Measurements from ENCODE around the gene MED28.
"Not testable (repeated sequence)": the region's sequence is repeated elsewhere in the genome, so short reads cannot be mapped to it uniquely, and the experiment has no call there.

Gene MED28

GRCh38 chr4:17619416-17620105, 5.1 kb downstream of the MED28 start:
- no peak for DNase-seq

DNA sequence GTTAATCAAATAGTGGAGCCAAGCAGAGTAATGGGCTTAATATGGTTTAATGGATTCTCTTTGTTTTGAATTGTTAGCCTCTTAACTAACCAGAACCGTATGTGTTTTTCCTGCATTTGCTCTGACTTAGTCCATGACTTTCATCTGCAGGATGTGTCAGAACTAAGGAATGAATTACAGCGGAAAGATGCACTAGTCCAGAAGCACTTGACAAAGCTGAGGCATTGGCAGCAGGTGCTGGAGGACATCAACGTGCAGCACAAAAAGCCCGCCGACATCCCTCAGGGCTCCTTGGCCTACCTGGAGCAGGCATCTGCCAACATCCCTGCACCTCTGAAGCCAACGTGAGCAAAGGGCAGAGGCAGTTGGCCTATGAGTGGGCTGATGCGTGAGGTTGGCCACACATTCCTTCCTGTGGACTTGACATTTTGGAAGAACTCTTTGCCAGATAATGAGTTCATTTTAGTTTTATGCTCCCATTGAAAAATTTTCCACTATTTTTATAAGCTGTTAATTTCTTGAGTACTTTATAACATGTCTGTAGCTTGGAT, 9.1 kb downstream of the MED28 start:
- DNase-seq = no peak

GRCh38 chr4:17624821-17625220, 10.4 kb downstream of the MED28 start:
- no peak for DNase-seq

GRCh38 chr4:17630228-17630627, 15.8 kb downstream of the MED28 start:
- DNase-seq = peak; percentile 5

DNA sequence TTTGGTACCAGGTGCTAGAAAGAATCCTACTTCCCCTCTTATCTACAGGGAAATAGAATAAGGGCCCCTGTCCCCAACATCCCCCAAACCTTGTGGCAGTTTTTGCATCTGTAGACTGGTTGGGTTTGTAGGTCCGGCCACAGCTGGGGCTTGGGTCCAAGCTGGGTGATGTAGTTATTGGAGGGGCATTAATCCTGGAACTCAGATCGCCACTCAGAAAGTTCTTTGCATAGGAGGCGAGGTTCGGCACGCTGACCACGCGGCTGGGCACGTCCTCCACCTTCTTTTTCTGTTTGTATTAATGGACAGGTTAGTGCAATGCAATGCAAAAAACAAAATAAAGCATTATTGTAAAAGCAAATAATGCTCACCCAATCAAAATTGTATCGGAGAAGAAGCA, 19.2 kb downstream of the MED28 start:
- DNase-seq = no peak

GRCh38 chr4:17635056-17635455, 20.6 kb downstream of the MED28 start:
- DNase-seq = no peak

GRCh38 chr4:17636341-17636695, 21.9 kb downstream of the MED28 start:
- DNase-seq = no peak

DNA sequence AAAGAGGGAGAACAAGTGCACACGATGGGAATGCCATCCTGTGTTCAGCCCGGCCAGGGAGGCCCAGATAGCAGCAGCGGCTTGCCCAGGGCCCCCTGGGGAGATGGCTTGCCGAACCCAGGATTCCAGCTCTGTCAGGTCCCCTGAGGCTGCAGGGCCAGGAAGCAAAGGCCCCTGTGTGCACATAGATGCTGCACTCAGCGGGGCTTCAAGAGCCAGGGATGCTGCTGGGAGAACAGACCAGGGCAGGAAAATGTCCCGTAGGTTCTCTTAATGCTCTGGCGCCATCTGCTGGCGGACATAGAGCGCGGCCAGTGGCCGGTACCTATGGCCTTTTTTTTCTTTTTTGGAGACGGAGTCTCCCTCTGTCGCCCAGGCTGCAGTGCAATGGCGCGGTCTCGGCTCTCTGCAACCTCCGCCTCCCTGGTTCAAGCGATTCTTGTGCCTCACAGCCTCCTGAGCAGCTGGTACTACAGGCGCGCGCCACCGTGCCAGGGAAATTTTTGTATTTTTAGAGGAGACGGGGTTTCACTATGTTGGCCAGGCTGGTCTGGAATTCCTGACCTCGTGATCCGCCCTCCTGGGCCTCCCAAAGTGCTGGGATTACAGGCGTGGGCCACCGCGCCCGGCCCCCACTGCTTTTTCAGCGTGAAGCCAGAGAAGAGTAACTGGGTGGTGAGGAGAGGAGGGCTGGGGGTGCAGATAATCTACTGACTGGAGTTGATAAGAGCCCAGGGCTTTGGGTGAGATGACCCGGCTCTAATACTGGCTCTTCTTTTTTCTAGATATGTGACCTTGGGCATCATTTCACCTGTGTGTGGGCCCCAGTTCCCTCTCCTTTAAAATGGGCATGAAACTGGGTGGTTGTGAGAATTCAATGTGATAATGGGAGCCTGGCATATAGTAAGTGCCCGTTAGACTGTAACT, 22.5 kb downstream of the MED28 start:
- peak; percentile 83 for DNase-seq

GRCh38 chr4:17639136-17639535, 24.7 kb downstream of the MED28 start:
- no peak for DNase-seq

DNA sequence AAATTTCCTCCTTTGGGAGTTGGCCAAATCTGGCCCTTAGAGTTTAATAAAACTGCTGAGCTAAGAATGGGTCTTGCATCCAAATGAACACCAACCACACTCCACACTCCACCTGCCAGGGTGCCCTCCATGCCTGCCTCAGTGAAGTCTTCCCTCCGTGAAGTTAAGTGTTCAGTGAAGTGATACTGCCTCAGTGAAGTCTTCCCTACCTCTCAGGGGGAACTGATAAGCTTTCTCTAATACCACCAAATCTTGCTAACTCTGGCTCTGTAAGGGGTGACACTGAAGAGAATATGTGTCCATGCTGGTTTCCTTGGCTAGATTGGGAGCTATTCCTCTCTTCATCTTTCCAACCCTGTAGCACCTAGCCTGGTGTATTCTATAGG, 27.9 kb downstream of the MED28 start:
- no peak for DNase-seq

GRCh38 chr4:17646693-17647092, 32.3 kb downstream of the MED28 start:
- DNase-seq = no peak

GRCh38 chr4:17647176-17647806, 32.9 kb downstream of the MED28 start:
- DNase-seq = no peak

DNA sequence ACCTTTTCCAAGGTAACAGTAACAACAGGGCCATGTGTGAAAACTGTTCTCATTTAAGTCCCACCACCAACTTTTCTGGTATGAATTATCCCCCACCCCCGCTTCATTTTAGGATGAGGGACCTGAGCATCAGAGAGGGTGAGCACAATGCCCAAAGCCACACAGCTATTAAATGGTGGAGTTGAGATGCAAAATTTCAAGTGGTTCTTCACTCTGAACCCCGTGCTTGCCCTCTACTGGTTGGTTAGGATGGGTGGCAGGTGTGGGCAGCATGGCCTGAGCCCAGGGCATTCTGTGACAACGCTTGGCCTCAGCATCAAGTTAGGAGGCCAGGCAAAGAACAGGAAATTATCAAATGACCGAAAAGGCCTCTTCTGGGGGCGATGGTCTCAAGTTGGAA, 33.5 kb downstream of the MED28 start:
- DNase-seq = no peak

DNA sequence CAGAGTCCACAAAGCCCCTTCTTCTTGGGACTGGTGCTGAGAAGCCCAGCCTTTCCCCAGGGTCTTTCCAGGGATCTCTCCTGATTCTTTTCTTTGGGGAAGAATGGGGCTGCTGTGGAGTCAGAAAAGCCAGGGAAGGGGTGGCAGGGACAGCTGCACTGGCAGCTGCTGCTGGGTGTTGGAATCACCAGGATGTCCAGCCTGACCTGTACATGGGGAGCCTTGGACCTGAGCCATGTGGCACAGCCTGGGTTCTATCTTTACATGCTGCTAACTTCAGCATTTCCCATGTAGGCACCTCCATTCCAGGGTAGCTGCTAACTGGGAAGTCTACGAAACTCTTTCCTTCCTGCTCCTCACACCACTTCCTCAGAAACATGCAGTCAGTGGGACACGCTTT, 36.0 kb downstream of the MED28 start:
- DNase-seq = no peak

GRCh38 chr4:17654701-17655100, 40.3 kb downstream of the MED28 start:
- no peak for DNase-seq

GRCh38 chr4:17657090-17657489, 42.6 kb downstream of the MED28 start:
- no peak for DNase-seq

DNA sequence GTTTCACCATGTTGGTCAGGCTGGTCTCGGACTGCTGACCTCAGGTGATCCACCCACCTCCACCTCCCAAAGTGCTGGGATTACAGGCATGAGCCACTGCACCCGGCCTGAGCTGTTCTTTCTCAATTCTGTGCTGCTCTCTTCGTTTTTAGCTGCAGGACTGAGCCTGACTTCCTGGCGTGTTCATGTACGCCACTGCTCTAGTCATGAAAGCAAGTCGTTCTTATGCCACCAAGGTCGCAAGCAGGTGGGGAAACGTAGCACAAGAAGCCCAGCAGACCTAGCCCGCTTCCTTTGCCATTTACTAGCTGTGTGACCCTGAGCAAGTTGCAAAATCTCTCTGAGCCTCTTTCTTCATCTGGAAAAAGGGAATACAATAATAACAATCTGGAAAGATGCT, 43.4 kb downstream of the MED28 start:
- DNase-seq = no peak

DNA sequence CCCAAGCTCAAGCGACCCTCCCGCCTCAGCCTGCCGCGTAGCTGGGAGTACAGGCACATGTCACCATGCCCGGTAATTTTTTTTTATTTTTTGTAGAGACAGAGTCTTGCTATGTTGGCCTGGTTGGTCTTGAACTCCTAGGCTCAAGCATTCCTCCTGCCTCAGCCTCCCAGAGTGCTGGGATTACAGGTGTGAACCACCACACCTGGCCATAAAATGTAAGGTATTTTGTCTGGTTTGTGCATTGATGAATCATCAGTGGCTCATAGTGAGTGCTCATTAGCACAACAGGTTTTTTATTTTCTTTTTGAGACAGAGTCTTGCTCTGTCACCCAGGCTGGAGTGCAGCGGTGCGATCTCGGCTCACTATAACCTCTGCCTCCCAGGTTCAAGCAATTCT, 44.8 kb downstream of the MED28 start:
- DNase-seq = not testable (repeated sequence)

- no peak for DNase-seq
These were observed 48.3 kb downstream of the MED28 start for GRCh38 chr4:17662694-17663093.

- no peak for DNase-seq
These were observed 50.3 kb downstream of the MED28 start for GRCh38 chr4:17664755-17665154.

DNA sequence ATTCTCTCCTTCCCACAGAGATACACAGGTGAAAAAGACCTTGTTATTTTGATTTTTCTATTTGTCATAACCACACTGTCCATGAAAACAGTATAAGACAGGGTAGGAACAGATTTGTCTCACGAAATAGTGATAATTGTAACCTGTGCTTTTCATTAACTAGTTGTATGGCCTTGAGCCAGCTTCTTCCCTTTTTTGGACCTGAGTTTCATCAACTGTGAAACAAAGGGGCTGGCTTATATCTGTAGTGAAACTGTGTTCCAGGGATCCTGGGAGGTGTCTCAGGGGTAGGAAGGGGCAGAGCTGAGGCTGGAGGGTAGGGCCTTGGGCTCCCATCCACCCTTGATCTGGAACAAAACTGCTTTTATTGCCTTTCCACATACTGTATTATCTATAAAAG, 50.9 kb downstream of the MED28 start:
- no peak for DNase-seq

DNA sequence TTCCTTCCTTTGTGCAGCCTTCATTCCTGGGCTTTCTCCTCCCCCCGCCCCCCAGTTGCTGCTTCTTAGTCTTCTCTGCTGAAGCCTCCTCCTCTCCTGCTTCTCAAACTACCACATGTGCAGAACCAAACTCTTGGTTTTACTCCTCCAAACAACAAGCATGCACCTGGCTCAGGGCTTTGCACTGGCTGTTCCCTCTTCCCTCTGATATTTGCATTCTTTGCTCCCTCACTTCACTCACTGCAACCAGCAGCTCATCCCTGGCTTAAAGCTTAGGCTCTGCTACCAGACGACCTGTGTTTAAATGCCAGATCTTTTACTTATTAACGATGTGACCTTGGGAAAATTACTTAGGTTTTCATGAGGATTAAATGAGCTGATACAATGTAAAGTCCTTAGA, 51.4 kb downstream of the MED28 start:
- DNase-seq = peak; percentile 21

- DNase-seq = no peak
These were observed 52.8 kb downstream of the MED28 start for GRCh38 chr4:17667253-17667652.

Data from NCI-H82 (cell line).